GM15510 (cell line): ENCODE results near the gene THOC5.

Source experiments
- POLR2A ChIP-seq: IDR thresholded peaks from 3 replicates; pipeline ENCODE4 v1.6.1; 2011; ENCODE audit warnings: borderline replicate concordance; ENCODE audit not compliant: insufficient read length; ENCODE audit errors: extremely low read depth

THOC5 gene

DNA sequence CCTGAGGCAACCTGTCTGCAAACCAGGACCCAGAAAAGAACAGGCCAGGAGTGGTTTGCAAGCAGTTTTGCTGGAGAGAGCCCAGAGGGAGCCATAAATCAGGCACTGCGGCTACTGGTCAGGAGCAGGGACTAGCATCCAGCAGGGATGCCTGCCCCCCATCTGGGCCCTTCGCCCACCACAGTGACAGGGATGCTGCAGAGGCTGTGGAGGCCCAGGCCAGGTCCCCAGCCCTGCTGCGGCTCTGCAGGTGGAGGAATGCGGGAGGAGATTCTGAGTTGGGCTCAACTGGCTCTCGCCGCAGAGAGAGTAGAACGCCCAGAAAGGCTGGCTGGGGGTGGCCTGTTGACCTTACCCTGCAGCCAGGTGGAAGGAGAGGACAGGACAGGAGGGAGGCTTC is 89.9 kb downstream of the THOC5 start:
- no peak for TF ChIP-seq POLR2A

DNA sequence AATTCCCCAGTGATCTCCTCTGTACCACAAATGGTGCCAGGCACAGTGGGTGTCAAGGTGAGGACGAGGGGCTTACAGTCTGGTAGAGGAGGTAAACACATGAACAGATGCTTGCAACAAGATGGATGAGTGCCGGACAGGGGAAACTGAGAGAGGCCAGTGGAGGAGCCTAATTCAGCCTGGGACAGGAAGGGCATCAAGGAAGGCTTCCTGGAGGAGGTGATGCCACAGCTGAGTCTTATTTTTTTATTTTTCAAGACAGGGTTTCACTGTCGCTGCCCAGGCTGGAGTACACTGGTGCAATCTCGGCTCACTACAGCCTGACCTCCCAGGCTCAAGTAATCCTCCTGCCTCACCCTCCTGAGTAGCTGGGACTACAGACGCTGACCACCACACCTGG is 92.3 kb downstream of the THOC5 start:
- no peak for TF ChIP-seq POLR2A

DNA sequence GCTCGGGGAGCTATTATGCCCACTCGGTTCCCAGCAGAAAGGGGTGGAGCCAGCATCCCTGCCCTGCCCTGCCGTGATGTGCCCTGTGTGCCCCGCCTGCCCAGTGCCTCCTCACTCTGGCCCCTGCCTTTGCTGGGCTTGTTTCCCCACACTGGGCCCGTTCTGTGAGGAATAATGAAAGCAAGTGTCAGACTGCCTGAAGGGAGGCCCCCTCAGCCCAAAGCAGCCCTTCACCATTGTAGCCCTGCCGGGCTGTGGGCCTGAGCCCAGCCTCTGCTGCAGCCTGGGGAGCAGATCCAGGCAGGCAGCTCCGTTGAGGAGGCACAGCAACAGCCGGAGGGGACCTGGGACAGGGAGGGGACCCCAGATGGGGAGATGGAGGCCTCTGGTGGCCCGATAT is 93.8 kb downstream of the THOC5 start:
- no peak for TF ChIP-seq POLR2A

DNA sequence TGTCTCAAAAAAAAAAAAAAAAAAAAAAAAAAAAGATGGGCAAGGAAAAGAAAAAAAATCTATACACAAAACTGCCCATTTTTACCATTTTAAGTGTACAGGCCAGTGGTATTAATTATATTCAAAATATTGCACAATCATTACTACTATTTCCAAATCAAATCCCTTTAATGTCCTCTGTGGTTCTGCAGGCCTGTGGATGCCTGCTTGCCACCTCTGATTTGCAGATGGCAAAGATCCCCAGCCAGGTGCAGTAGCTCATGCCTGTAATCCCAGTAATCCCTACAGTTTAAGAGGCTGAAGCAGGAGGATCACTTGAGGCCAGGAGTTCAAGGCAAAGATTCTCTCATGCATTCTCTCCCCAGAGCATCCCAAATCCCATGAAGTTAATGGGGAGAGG is 95.0 kb downstream of the THOC5 start:
- no peak for TF ChIP-seq POLR2A

DNA sequence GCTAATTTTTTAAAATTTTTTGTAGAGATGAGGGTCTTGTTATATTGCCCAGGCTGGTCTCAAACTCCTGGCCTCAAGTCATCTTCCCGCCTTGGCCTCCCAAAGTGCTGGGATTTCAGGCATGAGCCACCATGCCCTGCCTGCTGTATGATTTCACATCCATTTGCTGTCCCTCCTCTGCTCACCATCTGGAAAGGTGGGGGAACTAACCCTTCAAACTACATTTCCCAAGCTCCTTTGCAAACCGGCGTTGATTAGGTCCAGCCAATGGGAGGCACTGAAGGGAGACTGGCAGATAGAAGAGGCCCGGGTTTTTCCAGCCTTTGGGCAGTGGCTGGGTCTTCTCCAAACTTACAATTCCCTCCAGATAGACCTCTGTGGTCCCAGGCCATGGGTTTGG is 95.8 kb downstream of the THOC5 start:
- no peak for TF ChIP-seq POLR2A

DNA sequence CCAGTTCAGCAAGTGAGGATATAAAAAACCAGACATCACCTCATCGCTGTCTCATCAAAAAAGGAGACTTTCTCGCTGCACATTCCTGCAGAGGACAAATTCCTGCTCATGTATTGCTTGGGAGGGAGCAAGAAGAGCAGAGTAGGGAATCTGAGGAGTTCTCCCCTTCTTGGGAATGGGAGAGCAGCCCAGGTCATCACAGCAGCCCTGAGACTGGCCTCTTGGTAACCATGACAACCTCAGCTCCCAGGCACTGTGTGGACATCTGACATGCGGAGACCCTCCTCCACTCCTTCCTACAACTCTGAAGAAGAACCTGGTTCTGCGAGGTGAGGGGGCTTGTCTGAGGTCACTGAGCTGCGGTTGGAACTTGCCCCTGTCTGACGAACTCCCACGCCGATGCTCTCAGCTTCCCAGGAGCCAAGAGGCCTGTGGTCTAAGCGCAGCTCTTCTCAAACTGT is 97.3 kb downstream of the THOC5 start:
- TF ChIP-seq POLR2A = no peak
